AG10803 (cell line): Measurements from ENCODE around the gene PHF5A.

ENCODE experiments used
- DNase-seq: peaks from one replicate; pipeline ENCODE4 v3.0.0; 2010; ENCODE audit warnings: low read depth
- H3K4me3 ChIP-seq: 2 replicates; pipeline ENCODE4 v1.5.1; 2011; ENCODE audit warnings: mild to moderate bottlenecking, low read length, control low read depth
- TF ChIP-seq, protein P1 (sequence below): conservative IDR thresholded peaks from 2 replicates; pipeline ENCODE4 v1.5.1; 2011; ENCODE audit warnings: mild to moderate bottlenecking, low read length, control low read depth, inconsistent platforms

Gene PHF5A

GRCh38 chr22:41500303-41500702 is 31.8 kb upstream of the PHF5A start:
- TF ChIP-seq, protein P1, sequence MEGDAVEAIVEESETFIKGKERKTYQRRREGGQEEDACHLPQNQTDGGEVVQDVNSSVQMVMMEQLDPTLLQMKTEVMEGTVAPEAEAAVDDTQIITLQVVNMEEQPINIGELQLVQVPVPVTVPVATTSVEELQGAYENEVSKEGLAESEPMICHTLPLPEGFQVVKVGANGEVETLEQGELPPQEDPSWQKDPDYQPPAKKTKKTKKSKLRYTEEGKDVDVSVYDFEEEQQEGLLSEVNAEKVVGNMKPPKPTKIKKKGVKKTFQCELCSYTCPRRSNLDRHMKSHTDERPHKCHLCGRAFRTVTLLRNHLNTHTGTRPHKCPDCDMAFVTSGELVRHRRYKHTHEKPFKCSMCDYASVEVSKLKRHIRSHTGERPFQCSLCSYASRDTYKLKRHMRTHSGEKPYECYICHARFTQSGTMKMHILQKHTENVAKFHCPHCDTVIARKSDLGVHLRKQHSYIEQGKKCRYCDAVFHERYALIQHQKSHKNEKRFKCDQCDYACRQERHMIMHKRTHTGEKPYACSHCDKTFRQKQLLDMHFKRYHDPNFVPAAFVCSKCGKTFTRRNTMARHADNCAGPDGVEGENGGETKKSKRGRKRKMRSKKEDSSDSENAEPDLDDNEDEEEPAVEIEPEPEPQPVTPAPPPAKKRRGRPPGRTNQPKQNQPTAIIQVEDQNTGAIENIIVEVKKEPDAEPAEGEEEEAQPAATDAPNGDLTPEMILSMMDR, result no peak
- no peak overlapping the region for H3K4me3 ChIP-seq
- no peak for DNase-seq

DNA sequence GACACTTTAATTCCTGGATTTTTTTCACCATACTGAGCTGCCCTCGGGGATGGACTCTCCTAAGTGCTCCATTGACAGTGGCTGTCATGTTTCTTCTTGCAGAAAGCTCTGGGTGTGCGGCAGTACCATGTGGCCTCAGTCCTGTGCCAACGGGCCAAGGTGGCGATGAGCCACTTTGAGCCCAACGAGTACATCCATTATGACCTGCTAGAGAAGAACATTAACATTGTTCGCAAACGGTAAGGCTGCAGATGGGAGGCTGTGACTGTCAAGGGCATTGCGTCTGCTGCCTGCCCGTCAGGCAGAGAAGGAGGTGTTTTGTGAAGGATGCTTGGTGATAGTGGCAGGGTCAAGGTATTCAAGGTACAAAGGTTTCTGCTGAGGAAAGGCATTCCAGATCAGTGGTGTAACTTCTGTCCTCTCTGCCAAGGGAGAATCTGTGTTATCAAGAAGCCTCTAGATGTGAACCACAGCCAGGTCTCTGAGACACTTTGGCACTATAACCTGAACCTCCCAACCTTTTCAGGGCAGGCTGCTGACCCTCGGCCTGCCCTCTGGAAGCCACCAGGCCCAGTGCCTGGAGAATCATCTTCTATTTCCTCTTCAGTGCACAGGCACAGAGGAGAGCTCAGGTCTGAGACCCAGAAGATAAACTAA is 31.3 kb upstream of the PHF5A start:
- no peak overlapping the region for H3K4me3 ChIP-seq
- no peak for DNase-seq
- TF ChIP-seq, protein P1, result no peak

GRCh38 chr22:41498303-41498835 is 29.9 kb upstream of the PHF5A start:
- peak; percentile 16 for DNase-seq
- no peak overlapping the region for H3K4me3 ChIP-seq
- TF ChIP-seq, protein P1, result no peak

DNA sequence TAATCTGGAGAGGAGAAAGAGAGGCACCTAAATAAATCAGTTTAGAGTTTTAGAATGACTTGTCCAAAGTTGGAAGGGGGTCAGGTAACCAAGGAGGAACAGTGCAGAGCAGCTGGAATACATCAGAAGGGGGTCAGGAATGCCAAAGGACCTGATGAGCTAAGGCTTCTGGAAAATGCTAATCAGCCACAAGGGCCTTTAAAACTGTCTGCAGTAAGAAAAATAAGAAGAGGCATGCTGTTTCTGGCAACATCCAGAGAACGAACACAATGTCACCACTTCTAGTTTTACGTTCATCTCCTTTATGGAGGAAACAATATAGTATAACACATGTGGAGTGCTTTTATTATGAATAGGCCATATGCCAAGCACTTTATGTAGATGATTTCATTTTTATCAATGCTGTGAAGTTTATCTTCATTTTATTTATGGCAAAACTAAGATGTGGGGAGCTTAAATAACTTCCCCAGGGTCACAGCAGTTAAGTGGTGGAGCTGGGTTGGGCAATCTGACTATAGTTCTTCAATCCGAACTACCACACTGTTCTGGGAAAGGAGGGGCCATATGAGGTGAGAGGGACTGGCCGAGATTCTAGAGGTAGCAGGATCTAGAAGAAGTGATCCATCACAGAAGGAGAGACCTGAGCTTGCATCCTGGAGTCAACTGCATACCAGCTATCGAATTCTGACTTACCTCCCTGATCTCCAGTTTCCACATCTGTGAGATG is 23.0 kb upstream of the PHF5A start:
- peak; percentile 65 for DNase-seq
- no peak overlapping the region for H3K4me3 ChIP-seq
- TF ChIP-seq, protein P1, result no peak

DNA sequence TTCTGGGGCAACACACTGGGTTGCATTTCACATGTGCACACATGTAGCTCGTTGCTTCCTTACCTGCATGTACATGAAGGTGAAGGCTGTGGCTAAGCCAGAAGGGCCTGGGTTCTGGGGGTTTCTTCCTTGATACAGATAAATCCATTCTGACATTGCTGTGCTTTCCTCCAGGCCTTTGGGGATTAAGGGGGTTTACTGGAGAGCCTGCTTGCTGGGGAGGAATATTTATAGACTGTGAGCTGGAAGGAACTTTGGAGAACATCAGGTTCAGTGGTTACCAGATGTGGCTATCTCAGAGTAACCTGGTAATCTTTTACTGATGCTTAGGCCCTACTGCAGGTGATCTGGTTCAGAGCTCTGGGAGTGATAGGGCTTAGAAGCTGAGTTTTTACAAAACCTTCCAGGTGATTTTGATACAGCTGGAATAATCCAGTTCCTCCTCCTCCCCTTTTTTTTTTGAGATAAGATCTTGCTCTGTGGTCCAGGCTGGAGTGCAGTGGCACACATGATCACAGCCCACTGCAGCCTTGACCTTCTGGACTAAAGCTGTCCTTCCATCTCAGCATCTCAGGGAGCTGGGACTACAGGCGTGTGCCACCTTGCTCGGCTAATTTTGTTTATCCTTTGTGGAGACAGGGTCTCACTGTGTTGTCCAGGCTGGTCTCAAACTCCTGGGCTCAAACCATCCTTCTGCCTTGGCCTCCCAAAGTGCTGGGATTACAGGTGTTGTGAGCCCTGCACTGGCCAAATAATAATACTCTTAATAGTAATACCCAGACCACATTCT is 20.3 kb upstream of the PHF5A start:
- TF ChIP-seq, protein P1, result no peak
- H3K4me3 ChIP-seq, result no peak overlapping the region
- DNase-seq, result no peak

DNA sequence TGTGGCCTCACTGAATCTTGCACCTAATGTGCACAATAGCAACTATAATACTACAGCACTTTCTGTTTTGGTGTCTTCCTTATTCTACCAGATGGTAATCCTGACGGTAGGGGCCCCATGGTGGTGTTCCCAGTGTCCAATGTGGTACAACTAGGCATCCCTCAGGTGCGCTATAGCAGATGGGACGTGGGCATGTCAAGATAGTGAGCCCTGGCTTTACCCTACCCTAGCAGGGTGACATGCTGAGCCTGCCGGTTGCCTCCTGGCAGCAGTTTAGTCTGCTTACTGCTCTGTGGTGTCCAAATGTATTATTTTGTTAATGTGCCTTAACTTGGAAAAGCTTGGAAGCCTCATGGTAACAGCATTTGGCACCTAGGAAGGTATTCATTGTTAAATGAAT is 19.6 kb upstream of the PHF5A start:
- TF ChIP-seq, protein P1, result no peak
- no peak overlapping the region for H3K4me3 ChIP-seq
- DNase-seq, result no peak
